OCI-LY7 (cell line): ENCODE results near the gene DTNB. TPM values are rescaled to one million over a fixed set of nuclear protein-coding genes. Genes with fewer than 3 reads are reported as not detected.

Source experiments
- BruUV-seq: library from RNA; stranded (reverse); fragments of 400-500 nt; replicated peaks from 2 replicates; lab custom pipeline; 2021; lab: Mats Ljungman, UMichigan
- CTCF ChIA-PET: fragments of 300-600 bp; sonication (Branson Sonifier 250); formaldehyde crosslinking; loops from one replicate; lab custom pipeline; 2022; ENCODE audit warnings: antibody characterized with exemption; ENCODE audit not compliant: unreplicated experiment; lab: Charles Lee
- POLR2A ChIA-PET: fragments of 300-600 bp; sonication (Branson Sonifier 250); formaldehyde crosslinking; loops from one replicate; lab custom pipeline; 2022; ENCODE audit warnings: antibody characterized with exemption; lab: Charles Lee
- DNase-seq: peaks from one replicate; pipeline ENCODE4 v3.0.0-alpha.2; 2015; ENCODE audit warnings: low spot score
- H2AFZ ChIP-seq: fragments of 200-600 bp; sonication (generic), shearing (Covaris generic); 2 replicates; pipeline ENCODE4 v1.6.1; 2014; ENCODE audit warnings: mild to moderate bottlenecking, antibody characterized with exemption, low read length, moderate library complexity
- H3K27ac ChIP-seq: fragments of 200-600 bp; sonication (generic); 2 replicates; pipeline ENCODE4 v1.5.1; 2014; ENCODE audit warnings: mixed run types, low read depth, mild to moderate bottlenecking, moderate library complexity, low read length, inconsistent platforms; ENCODE audit not compliant: poor library complexity, severe bottlenecking
- H3K36me3 ChIP-seq: fragments of 200-600 bp; sonication (generic); 2 replicates; pipeline ENCODE4 v1.6.1; 2014; ENCODE audit warnings: mild to moderate bottlenecking, antibody characterized with exemption, low read length, moderate library complexity, mixed read lengths; ENCODE audit not compliant: insufficient read depth
- H3K4me1 ChIP-seq: fragments of 200-600 bp; sonication (generic); 2 replicates; pipeline ENCODE4 v1.5.1; 2014; ENCODE audit warnings: mild to moderate bottlenecking, low read length; ENCODE audit not compliant: insufficient read depth, poor library complexity, severe bottlenecking
- H3K4me2 ChIP-seq: fragments of 200-600 bp; sonication (generic); 2 replicates; pipeline ENCODE4 v1.6.1; 2014; ENCODE audit warnings: mild to moderate bottlenecking, low read length
- H3K4me3 ChIP-seq: fragments of 200-600 bp; sonication (generic); 2 replicates; pipeline ENCODE4 v1.5.1; 2014; ENCODE audit warnings: mild to moderate bottlenecking, low read depth, low read length; ENCODE audit not compliant: poor library complexity, severe bottlenecking
- H3K79me2 ChIP-seq: fragments of 200-600 bp; sonication (generic); 2 replicates; pipeline ENCODE4 v1.6.1; 2016; ENCODE audit warnings: low read depth, mild to moderate bottlenecking, low read length, moderate library complexity, mixed read lengths; ENCODE audit not compliant: insufficient read depth
- H3K9me2 ChIP-seq: fragments of 200-600 bp; sonication (generic); 2 replicates; pipeline ENCODE4 v1.6.1; 2016; ENCODE audit warnings: mild to moderate bottlenecking, low read length, mixed read lengths; ENCODE audit not compliant: insufficient read depth
- H3K9me3 ChIP-seq: fragments of 200-600 bp; sonication (generic); 2 replicates; pipeline ENCODE4 v1.6.1; 2014; ENCODE audit warnings: mild to moderate bottlenecking, mixed run types, low read length, mixed read lengths
- H4K20me1 ChIP-seq: fragments of 200-600 bp; sonication (generic); 2 replicates; pipeline ENCODE4 v1.6.1; 2014; ENCODE audit warnings: mild to moderate bottlenecking, antibody characterized with exemption, low read length, moderate library complexity, mixed read lengths; ENCODE audit not compliant: insufficient read depth
- EZH2phosphoT487 ChIP-seq: fragments of 200-600 bp; sonication (generic); IDR thresholded peaks from 2 replicates; pipeline ENCODE4 v1.6.1; 2018; ENCODE audit warnings: low read depth, borderline replicate concordance, mild to moderate bottlenecking, mixed run types, antibody characterized with exemption, low read length, moderate library complexity, mixed read lengths
- intact Hi-C: fragments of 100-400 bp; cut with micrococcal nuclease; formaldehyde crosslinking; loops from one replicate; pipeline ENCODE4 v1.10.0; 2022; ENCODE audit not compliant: unreplicated experiment
- total RNA-seq, 2 experiments: library from RNA; depleted of rRNA in 1 of 2; stranded (reverse); fragments of >200 nt in 1 of 2; shearing (Covaris generic) in 1 of 2; gene quantifications; 2 replicates each; pipeline ENCODE4 v1.2.3, GENCODE V29; 2014 to 2022
- TF ChIP-seq, protein P1 (sequence below): fragments of 200-600 bp; sonication (generic); conservative IDR thresholded peaks from 2 replicates; pipeline ENCODE4 v1.5.1; 2014; ENCODE audit warnings: mild to moderate bottlenecking, antibody characterized with exemption, low read length, moderate library complexity, mixed read lengths

Gene DTNB
- total RNA-seq, 2 experiments from 2014 or later = 16.1 to 28.3 TPM

- no peaks in the 10 kb centered on the region; the same call in 1 of the 2 replicates for H3K9me3 ChIP-seq
- no peaks in the 10 kb centered on the region for H3K9me2 ChIP-seq
- no peak overlapping the region for H3K27ac ChIP-seq
- H3K4me3 ChIP-seq = no peak overlapping the region
- no peaks in the 10 kb centered on the region for H3K79me2 ChIP-seq
- CTCF ChIA-PET = interaction anchor here (1.2 kb wide), 1 partner anchor 9 kb away, joined by 3 read pairs; no protein-coding TSS in a partner anchor
- POLR2A ChIA-PET = interaction anchor here (0.6 to 1.5 kb wide), 5 partner anchors 8 to 824 kb away, joined by 3 to 4 read pairs (median 4); no protein-coding TSS in a partner anchor
- H4K20me1 ChIP-seq = no peaks in the 10 kb centered on the region
- no peak overlapping the region for H2AFZ ChIP-seq
- no peak for DNase-seq
- H3K4me2 ChIP-seq = no peak overlapping the region
- no peaks in the 10 kb centered on the region for H3K36me3 ChIP-seq
- BruUV-seq = no TSS peak
- TF ChIP-seq, protein P1, sequence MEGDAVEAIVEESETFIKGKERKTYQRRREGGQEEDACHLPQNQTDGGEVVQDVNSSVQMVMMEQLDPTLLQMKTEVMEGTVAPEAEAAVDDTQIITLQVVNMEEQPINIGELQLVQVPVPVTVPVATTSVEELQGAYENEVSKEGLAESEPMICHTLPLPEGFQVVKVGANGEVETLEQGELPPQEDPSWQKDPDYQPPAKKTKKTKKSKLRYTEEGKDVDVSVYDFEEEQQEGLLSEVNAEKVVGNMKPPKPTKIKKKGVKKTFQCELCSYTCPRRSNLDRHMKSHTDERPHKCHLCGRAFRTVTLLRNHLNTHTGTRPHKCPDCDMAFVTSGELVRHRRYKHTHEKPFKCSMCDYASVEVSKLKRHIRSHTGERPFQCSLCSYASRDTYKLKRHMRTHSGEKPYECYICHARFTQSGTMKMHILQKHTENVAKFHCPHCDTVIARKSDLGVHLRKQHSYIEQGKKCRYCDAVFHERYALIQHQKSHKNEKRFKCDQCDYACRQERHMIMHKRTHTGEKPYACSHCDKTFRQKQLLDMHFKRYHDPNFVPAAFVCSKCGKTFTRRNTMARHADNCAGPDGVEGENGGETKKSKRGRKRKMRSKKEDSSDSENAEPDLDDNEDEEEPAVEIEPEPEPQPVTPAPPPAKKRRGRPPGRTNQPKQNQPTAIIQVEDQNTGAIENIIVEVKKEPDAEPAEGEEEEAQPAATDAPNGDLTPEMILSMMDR = no peak
- TF ChIP-seq EZH2phosphoT487 = no peak
- no peaks in the 10 kb centered on the region for H3K4me1 ChIP-seq
- intact Hi-C loops = no loop called here
Observed at GRCh38 chr2:25598911-25599310, 74.5 kb downstream of the DTNB start.

DNA sequence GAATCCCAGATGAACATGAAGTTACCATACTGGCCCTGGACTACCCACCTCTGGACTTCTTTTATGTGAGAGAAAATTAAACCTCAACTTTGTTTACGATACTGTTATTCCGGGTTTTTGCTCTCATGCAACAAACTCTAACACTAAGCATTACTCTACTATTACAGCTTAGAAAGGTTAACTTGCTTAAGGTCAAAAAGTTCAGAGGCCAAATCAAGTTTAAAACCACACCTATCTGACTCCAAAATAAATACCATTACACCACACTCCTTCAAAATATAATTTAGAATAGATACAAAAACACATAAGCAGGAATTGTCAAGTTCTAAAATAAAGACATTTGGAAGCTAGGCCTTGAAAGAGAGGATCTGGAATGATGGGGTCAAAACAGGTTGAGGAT is 75.0 kb downstream of the DTNB start:
- CTCF ChIA-PET = interaction anchor here (1.2 kb wide), 1 partner anchor 10 kb away, joined by 3 read pairs; no protein-coding TSS in a partner anchor
- no peak overlapping the region for H3K27ac ChIP-seq
- H3K36me3 ChIP-seq = no peaks in the 10 kb centered on the region
- DNase-seq = no peak
- H3K9me3 ChIP-seq = no peaks in the 10 kb centered on the region; the same call in 1 of the 2 replicates
- H3K79me2 ChIP-seq = no peaks in the 10 kb centered on the region
- H2AFZ ChIP-seq = no peak overlapping the region
- TF ChIP-seq, protein P1 = no peak
- TF ChIP-seq EZH2phosphoT487 = no peak
- no peak overlapping the region for H3K4me2 ChIP-seq
- intact Hi-C loops = no loop called here
- POLR2A ChIA-PET = interaction anchor here (1.2 to 1.5 kb wide), 3 partner anchors 8 to 12 kb away, joined by 4 read pairs; no protein-coding TSS in a partner anchor
- no TSS peak for BruUV-seq
- H4K20me1 ChIP-seq = no peaks in the 10 kb centered on the region
- H3K4me3 ChIP-seq = no peak overlapping the region
- H3K9me2 ChIP-seq = no peaks in the 10 kb centered on the region
- H3K4me1 ChIP-seq = no peaks in the 10 kb centered on the region

DNA sequence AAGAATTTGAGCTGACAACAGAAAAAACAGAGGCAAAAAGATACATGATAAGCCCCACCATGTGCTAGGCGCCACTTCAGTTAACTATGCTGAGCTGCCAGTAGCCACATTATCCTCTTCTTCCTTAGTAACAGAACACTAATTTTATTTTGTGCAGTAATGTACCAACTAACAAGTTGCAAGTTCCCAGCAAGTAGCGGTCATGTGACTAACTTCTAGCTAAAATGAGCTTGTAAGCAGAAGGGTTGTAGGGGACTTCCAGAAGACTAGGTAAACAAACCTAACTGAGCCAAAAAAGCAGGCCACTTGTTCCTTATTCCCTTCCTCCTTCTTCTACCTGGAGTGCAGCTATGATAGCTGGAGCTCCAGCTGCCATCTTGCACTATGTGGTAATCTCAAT is 75.5 kb downstream of the DTNB start:
- intact Hi-C loops = no loop called here
- no peak for TF ChIP-seq EZH2phosphoT487
- no TSS peak for BruUV-seq
- Histone ChIP-seq H2AFZ (no peak overlapping the region), H3K9me2 (no peaks in the 10 kb centered on the region), H3K27ac (no peak overlapping the region), H3K36me3 (no peaks in the 10 kb centered on the region), H3K4me1 (no peaks in the 10 kb centered on the region), H3K4me3 (no peak overlapping the region), H3K9me3 (no peaks in the 10 kb centered on the region; the same call in 1 of the 2 replicates), H4K20me1 (no peaks in the 10 kb centered on the region), H3K79me2 (no peaks in the 10 kb centered on the region), H3K4me2 (no peak overlapping the region)
- DNase-seq = no peak
- POLR2A ChIA-PET = interaction anchor here (1.2 to 1.5 kb wide), 3 partner anchors 9 to 12 kb away, joined by 4 read pairs; no protein-coding TSS in a partner anchor
- CTCF ChIA-PET = interaction anchor here (1.2 kb wide), 1 partner anchor 10 kb away, joined by 3 read pairs; no protein-coding TSS in a partner anchor
